ENCODE results near the gene NSUN6.
"Not testable (repeated sequence)": the region's sequence is repeated elsewhere in the genome, so short reads cannot be mapped to it uniquely, and the experiment has no call there.

The NSUN6 gene

GRCh38 chr10:18659819-18660535, 8.6 kb upstream of the NSUN6 start:
- in situ Hi-C loops (cut with HindIII; ENCODE audit: low sequenced_read_pairs), result no loop called here

GRCh38 chr10:18659125-18659818, 7.9 kb upstream of the NSUN6 start, which contains the start of gene ARL5B:
Gene ARL5B (plus strand): TSS chr10:18659431. CDS start chr10:18659638, 207 bp downstream.
- in situ Hi-C loops (cut with HindIII; ENCODE audit: low sequenced_read_pairs), result no loop called here

GRCh38 chr10:18658271-18659124, 7.1 kb upstream of the NSUN6 start:
- in situ Hi-C loops (cut with HindIII; ENCODE audit: low sequenced_read_pairs), result no loop called here

DNA sequence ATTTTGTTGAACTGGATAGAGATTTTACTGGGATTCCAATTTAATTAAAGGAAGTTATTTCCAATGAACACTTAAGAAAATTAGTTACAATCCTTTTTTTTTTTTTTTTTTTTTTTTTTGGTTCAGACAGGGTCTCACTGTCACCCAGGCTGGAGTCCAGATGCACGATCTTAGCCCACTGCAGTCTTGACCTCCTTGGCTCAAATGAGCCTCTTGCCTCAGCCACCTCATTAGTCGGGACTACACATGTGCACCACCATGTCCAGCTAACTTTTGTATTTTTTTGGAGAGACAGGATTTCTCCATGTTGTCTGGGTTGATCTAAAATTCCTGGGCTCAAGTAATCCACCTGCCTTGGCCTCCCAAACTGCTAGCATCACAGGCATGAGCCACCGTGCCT, 5.3 kb upstream of the NSUN6 start:
- in situ Hi-C loops (cut with HindIII; ENCODE audit: low sequenced_read_pairs), result no loop called here

DNA sequence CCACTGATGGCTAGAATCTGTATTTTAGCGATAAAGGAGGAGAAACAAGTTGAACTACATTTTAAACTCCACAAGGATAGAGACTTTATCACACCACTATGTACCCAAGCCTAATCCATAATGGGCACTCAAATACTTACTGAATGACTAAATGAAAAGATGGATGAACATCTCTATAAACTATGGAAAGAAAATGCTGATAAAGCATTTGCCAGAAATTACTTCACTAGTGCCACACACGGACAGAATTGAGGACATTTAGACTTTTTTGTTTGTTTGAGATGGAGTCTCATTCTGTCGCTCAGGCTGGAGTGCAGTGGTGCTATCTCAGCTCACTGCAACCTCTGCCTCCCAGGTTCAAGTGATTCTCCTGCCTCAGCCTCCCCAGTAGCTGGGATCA, 1.7 kb upstream of the NSUN6 start:
- in situ Hi-C loops (cut with HindIII; ENCODE audit: low sequenced_read_pairs), result no loop called here

DNA sequence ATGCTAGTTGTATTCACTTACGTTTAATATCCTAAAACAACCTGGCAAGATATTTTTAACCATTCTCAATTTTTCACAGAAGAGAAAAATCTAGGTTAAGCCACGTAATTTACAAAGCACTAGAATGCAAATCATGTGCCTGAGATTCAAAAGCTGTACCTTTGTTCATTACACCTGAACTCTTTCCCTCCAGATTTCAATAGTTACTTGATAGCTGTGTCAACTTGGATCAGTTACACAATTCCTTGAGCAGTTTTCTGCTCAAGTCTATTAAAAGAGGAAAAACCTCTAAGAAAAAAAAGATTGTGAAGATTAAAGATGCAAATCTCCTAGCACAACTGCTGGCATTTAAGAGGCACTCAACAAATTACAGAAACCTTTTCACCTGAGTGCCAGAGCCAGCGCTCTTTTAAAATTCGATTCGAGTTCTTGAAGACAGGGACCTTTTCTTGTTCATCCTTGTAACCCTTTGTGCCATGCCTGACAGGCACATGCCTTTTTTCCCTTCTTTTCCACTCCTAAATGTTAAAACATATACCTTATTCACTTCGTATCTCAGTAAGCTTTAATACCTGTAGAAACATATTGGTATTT, 886 bp downstream of the NSUN6 start:
- in situ Hi-C loops (cut with HindIII; ENCODE audit: low sequenced_read_pairs), result no loop called here

DNA sequence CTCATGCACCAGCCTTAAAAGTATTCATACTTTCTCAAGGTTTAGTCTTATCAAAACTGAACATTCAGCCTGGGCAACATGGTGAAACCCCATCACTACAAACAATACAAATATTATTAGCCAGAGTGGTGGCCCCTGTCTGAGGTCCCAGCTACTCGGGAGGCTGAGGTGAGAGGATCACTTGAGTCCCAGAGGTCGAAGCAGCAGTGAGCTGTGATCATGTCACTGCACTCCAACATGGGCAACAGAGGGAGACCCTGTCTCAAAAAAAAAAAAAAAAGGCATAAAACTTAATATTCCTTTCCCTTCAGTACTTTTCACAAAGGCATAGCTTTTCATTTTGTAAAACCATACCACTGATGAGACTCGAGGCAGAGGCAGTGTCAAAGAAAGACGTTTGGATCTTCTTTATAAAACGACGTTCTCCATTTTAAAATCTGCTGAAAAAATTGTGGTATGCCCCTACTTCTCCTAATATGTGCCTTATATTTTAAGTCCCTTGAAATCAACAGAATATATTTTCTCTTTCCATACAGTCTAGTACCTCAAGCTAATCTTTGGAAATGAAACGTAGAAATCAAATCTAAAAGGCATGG, 1.9 kb downstream of the NSUN6 start:
- in situ Hi-C loops (cut with HindIII; ENCODE audit: low sequenced_read_pairs), result no loop called here

GRCh38 chr10:18647945-18648344, 3.4 kb downstream of the NSUN6 start:
- in situ Hi-C loops (cut with HindIII; ENCODE audit: low sequenced_read_pairs), result no loop called here

DNA sequence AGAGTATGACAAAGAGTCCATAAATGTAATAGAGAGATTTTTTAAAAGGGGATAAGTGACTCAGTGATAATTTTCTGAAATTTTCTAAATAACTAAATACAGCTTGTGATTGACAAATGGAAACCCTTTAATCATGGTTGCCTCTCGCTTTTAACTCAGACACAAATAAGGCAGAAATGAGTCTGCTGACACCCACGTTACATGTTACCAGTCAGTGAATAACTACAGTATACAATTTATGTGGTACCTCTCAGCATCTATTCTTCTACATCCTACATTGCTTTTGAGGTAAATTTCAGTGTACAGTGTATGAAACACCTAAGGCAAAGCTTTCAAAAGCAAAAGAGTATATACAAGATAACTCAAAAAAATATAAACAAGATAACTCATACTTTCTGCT, 4.2 kb downstream of the NSUN6 start:
- in situ Hi-C loops (cut with HindIII; ENCODE audit: low sequenced_read_pairs), result no loop called here

DNA sequence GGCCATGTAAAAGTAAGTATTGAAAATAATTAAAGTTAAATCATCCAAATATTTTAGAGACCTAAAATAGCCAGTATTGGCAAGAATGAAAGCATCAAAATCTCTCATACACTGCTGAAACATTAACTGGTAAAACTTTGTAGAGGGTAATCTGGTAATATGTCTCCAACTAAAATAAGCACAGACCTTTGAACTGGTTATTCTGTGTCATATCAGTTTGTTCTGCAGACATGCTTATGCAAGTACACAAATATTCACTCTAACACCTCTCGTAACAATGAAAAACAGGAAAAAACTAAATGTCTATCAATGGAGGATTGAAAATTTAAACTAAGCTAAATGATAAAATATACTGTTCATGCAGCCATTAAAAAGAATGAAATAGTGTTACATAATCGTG, 11.7 kb downstream of the NSUN6 start:
- in situ Hi-C loops (cut with HindIII; ENCODE audit: low sequenced_read_pairs), result not testable (repeated sequence)

- in situ Hi-C loops (cut with HindIII; ENCODE audit: low sequenced_read_pairs), result not testable (repeated sequence)
Observed at GRCh38 chr10:18637400-18637799, 14.0 kb downstream of the NSUN6 start.

- in situ Hi-C loops (cut with HindIII; ENCODE audit: low sequenced_read_pairs), result no loop called here
Observed at GRCh38 chr10:18635995-18636394, 15.4 kb downstream of the NSUN6 start.

DNA sequence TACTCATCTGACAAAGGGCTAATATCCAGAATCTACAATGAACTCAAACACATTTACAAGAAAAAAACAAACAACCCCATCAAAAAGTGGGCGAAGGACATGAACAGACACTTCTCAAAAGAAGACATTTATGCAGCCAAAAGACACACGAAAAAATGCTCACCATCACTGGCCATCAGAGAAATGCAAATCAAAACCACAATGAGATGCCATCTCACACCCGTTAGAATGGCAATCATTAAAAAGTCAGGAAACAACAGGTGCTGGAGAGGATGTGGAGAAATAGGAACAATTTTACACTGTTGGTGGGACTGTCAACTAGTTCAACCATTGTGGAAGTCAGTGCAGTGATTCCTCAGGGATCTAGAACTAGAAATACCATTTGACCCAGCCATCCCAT, 18.9 kb downstream of the NSUN6 start:
- in situ Hi-C loops (cut with HindIII; ENCODE audit: low sequenced_read_pairs), result not testable (repeated sequence)

GRCh38 chr10:18627452-18628018, 23.9 kb downstream of the NSUN6 start:
- in situ Hi-C loops (cut with HindIII; ENCODE audit: low sequenced_read_pairs), result not testable (repeated sequence)

GRCh38 chr10:18625886-18626285, 25.5 kb downstream of the NSUN6 start:
- in situ Hi-C loops (cut with HindIII; ENCODE audit: low sequenced_read_pairs), result no loop called here

DNA sequence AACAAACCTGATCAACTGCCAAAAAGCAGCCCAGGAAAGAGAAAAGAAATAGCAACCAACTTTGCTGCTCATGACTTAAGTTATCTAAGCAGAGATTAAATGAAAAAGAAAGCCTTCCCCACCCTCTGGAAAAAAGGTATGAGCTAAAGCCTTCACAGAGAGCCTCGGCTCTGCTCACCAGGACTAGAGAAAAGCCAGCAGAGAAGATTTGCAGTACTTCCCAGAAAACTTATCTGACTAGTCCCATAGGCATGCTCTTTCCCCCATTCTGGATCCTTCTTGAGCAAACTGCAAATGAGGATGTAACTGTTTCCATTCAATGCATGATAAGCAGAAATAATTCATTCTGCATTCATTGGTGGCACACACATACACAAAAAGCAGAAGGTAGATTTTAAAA, 27.7 kb downstream of the NSUN6 start:
- in situ Hi-C loops (cut with HindIII; ENCODE audit: low sequenced_read_pairs), result not testable (repeated sequence)

GRCh38 chr10:18620856-18621255, 30.5 kb downstream of the NSUN6 start:
- in situ Hi-C loops (cut with HindIII; ENCODE audit: low sequenced_read_pairs), result no loop called here

GRCh38 chr10:18619016-18619415, 32.4 kb downstream of the NSUN6 start:
- in situ Hi-C loops (cut with HindIII; ENCODE audit: low sequenced_read_pairs), result no loop called here

- in situ Hi-C loops (cut with HindIII; ENCODE audit: low sequenced_read_pairs), result no loop called here
Observed at GRCh38 chr10:18616337-18616736, 35.0 kb downstream of the NSUN6 start.

DNA sequence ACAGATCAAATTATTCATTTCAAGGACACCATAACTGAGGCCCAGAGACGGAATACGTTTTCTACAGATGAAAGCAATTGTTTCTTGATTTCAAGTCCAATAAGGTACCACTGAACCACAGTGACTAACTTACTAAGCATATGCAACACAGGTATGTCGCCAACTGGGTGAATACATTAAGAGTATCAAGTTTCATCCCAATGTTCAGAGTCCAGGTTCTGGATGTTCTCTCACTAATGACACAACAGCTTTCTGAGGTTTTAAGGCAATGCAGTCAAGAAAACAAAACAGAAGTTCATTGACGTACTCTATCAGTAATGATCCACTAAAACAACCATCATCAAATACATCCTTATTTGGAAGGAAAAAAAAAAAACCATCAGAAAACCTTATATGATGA, 35.8 kb downstream of the NSUN6 start:
- in situ Hi-C loops (cut with HindIII; ENCODE audit: low sequenced_read_pairs), result no loop called here
